CD4-positive, alpha-beta T cell treated with Interleukin-2 at 100 ng/mL for 4 hours (primary cell): ENCODE measurements around the gene TMEM53.
"Not testable (repeated sequence)": the region's sequence is repeated elsewhere in the genome, so short reads cannot be mapped to it uniquely, and the experiment has no call there.

ENCODE experiments used
- DNase-seq: peaks from one replicate; pipeline ENCODE4 v3.0.0-alpha.2; 2020; ENCODE audit warnings: low spot score

The TMEM53 gene

DNA sequence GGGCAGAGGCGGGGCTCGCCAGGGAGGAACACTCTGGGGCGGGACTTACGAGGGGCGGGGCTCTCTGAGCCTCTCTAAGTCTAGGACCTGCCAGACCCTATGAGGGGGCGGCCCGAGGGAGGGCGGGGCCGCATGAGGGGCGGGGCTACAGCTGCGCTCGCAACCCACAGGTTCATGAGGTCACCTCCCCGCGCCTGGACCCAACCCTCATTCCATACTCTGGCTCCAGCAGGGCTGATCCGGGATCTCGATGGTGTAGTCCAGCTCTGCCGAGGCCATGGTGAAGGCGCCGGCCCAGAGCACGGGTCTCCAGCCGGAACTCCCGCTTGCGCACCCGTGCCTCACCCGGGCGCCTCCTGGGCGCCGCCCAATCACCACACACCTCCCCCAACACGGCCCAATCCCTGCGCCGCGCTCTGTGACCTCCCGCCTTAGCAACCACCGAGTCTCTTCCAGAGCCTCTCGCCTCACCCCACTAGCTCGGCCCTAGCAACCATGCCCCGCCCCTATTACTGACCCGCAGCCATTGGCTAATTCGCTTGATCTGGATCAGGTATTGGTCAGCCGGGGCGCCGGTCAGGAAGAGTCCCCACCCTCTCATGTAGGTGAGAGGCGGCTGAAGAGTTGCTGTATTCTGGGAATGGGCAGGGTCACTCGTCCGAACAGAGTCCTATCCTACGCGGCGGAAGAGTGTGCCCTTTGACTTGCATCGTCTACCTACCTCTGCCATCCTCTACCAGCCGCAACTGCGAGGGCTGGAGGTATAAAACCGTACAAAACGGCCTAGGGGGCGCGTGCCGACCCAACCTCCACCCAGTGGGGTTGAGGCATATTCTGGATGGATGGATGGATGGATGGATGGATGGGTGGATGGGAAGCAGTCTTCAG lies at the start of gene TMEM53, which contains the start of gene ARMH1:
Gene TMEM53, minus strand, starts transcription at position 369 of the 888 bp plus-strand sequence. Its CDS starts 90 bp downstream, at position 279.
Gene ARMH1, plus strand, starts transcription at position 602 of the 888 bp plus-strand sequence. CDS start 14,984 bp downstream, outside the sequence.
- peak; percentile 99 for DNase-seq

DNA sequence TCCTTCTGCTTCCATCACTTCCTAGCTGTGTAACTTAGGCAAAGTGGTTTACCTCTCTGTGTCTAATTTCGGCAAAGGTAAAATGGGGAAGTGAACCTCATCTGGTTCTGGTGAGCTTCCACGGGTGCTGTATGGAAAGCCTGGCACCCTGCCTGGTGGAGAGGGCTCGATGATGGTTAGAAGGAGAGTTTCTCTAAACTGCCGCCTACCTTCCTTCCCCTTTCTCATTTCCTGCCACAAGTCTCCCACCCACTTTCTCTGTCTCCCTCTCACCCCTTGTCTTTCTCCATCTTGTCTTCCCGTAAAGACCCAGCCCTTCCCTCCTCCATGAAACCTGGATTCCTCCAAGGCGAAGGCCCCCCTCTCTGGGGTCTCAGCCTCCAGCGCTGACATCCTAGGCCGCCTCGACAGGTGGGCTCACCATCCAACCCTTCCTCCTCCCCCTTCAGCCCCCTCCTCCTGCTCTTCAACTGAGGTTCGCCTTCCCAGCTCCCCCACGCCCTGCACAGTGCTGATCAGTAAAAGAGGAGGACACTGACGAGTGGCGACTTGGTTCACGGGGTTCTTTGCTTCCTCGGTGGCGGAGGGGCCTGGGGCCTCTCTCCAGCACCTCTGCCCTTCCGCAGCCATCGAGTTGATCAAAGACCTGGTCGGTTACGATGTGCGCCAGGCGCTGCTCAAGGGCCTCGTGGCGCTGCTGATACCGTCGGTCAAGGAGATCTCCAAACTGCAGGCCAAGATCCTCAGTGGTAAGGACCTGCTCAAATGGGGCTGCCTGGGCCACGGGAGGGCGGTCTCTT lies 49.4 kb upstream of the TMEM53 start:
- DNase-seq = peak; percentile 18

DNA sequence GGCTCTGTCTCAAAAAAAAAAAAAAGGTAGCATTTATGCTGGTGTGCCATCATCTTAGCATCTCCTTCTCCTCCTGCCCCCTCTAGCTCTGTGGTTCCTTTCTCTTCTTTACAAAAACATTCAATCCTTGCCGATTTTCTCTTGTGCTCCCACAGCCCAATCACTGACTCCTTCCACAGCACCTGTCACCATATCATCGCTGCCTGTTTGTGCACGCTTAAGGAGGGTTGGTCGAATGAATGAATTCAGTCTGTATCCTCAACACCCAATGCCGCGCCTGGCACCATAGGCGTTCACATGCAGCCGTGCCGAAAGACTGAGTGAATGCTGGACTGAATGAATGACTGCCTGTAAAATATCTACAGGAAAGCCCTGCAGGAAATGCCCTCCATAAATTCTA lies 48.8 kb upstream of the TMEM53 start:
- no peak for DNase-seq

DNA sequence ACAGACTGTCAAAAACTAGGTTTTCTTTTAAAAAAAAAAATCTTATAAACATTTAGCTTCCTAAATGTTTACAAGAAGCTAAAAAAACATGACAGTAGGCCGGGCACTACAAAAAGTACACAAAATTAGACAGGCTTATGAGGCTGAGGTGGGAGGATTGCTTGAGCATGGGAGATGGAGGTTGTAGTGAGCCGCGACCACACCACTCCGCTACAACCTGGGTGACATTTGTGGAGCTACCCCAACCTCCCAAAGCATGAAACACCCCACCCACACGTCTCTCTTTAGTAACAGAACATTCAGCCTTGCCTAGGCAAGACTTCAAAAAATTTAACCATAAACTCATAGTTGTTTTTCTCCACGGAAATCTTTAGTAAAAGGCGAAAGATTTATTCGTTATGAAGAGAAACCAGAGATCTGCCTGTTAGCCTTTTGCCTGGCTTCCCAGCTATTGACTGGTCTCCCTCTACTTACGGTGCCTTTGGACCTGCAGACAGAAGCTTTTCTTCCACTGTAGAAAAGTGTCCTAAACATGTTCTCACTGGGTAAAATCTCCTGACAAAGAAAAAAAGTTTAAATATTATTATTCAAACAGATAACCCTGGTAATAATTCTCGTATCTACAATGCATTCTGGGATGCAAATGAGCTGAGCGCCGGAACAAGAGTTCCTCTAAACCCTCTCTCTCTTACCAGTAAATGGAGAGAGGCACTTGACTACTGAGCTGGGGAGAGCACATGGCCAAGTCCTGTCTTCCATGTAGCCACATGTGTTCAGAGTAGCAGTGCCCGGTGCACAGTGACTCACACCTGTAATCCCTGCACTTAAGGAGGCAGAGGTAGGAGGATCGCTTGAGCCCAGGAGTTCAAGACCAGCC lies 47.4 kb upstream of the TMEM53 start:
- DNase-seq = peak; percentile 80

DNA sequence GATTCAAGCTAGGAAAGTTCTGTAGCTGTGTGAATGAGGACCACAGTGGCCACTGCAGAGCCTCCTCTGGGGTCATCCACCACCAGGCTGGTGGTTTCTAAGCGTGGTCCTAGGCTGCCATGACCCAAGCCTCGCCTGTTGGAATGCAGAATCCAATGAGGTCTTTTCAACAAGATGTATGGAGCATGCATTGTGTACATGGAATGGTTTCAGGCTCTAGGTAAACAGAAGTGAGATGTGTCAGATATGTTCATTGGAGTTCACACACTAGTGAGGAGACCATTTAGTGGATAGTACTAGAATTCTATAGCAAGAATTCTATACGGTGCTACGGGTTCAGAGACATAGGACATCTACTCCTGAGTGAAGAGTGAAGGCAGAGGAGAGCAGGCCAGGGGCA lies 46.0 kb upstream of the TMEM53 start:
- no peak for DNase-seq

DNA sequence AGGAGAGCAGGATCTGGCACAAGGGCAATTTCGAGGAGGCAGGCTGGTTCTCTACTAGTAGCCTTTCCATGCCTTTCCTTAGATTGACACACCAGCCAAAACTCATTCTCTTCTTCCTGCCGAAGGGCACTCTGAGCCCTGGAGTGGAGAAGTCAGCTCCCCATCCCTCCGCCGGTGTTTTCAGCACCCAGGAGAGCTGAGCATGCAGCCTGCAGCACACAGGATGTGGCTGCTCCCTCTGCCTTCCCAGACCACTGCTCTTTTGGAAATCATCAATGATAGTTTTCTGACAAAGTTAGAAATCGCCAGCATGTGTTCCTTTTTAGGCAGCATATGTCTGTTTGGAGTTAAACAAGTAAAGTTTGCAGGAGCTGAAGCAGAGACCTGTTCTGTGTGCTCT lies 45.0 kb upstream of the TMEM53 start:
- no peak for DNase-seq

DNA sequence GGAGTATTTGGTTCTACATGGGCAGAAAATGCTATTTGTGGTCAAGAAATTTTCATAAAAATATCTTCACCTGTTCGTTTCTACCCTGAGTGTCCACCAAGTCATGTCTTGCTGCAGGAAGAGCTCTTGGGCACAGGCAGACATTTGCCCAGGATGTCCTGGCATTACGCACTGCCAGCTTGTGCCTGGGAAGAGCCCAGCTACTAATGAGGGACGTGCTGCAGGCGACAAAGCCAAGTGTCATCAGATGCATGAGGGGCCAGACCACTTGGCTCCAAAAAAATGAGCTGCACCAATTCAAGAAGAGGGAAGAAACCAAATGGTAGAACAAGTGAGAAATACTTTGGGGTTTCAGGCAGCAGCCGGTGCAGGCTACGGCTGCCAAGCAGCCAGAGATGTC lies 43.8 kb upstream of the TMEM53 start:
- no peak for DNase-seq

DNA sequence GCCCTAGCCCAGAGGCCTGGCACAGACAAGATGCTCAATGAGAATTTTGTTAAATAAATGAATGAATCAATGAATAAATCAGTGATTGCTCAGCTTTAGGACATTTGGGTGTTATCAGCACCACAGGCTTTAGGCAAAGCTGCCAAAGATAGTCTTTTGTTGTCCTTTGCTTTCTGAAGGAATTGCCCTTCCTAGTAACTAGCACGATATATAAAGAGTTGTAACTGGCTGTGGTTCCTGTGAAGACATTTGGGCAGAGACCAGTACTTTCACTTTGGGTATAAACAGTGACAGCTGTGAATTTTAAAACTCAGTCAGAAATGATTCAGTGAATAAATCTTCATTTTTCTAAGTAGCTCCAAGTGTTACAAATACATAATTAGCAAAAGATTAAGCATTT lies 43.4 kb upstream of the TMEM53 start:
- DNase-seq = no peak

DNA sequence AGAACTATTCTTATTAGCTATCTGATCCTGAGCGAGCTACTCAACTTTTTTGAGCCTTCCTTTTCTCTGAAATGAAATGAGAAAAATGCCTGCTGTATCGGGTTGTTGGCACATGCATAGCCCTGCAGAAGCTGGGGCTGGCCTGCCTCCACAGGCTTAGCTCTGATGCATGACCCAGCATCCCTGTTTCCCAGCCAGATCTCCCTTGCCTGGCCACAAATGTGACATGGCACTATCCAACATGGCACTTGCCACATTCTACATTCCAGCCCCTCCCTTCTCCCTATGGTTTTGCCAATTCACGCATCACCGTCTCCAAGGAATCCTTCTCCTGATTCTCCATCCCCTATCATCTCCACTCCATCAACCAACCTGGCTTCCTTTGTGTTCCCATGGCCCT lies 42.9 kb upstream of the TMEM53 start:
- no peak for DNase-seq

DNA sequence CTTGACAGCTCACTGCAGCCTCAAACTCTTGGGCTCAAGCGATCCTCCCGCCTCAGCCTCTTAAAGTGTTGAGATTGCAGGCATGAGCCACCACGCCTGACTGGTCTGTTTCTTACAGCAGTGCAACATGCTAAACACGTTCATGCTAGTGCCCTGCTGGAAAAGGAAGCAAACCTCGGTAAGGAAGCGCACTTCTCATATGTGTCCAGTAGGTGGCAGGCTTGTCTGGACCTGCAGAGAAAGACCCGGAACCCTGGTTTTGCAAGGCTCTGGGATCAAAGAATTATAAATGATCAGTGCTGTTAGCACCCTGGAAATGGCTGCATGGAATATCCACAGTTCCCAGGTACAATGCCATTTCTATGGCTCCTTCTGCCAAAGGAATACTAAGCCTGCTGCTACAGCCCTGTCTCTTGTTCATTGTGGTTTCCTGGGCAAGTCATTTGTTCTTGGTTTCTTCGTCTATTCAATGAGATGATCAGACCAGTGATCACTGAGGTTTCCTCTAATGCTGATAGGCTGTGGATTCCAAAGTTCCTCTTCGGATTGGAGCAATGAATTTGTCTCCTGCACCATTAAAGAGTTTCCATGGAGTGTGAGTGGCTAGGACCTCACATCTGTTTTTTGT lies 40.8 kb upstream of the TMEM53 start:
- peak; percentile 81 for DNase-seq

DNA sequence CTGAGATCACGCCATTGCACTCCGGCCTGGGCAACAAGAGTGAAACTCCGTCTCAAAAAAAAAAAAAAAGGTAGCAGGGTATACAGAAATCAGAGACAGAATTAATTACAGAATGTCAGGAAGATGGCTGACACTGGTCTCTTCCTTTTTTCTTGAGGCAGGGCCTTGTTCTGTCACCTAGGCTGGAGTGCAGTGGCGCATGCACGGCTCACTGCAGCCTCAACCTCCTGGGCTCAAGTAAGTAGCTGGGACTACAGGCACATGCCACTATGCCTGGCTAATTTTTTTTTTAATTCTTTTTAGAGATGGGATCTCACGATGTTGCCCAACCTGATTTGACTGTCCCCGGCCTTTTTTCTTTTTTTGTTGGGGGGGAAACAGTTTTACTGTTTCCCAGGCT lies 40.3 kb upstream of the TMEM53 start:
- no peak for DNase-seq

DNA sequence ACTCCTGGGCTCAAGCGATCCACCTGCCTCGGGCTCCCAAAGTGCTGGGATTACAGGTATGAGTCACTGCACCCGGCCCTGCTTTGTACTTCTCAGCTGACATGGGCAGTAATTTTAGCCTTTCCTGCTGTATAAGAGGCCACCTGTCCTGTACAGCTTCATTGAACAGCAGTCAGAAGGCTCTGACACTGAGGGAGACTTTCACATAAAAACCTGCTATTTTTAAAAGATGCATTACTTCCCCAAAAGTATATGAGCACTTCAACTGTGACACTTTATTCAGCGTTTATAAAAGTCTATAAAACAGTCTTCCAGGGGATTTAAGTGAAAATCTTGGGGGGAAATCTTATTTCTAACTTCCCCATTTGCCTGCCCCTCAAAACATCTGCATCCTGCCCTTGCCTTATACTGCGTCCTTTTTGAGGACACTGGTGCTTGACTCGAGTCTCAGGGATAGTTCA lies 39.1 kb upstream of the TMEM53 start:
- DNase-seq = no peak

DNA sequence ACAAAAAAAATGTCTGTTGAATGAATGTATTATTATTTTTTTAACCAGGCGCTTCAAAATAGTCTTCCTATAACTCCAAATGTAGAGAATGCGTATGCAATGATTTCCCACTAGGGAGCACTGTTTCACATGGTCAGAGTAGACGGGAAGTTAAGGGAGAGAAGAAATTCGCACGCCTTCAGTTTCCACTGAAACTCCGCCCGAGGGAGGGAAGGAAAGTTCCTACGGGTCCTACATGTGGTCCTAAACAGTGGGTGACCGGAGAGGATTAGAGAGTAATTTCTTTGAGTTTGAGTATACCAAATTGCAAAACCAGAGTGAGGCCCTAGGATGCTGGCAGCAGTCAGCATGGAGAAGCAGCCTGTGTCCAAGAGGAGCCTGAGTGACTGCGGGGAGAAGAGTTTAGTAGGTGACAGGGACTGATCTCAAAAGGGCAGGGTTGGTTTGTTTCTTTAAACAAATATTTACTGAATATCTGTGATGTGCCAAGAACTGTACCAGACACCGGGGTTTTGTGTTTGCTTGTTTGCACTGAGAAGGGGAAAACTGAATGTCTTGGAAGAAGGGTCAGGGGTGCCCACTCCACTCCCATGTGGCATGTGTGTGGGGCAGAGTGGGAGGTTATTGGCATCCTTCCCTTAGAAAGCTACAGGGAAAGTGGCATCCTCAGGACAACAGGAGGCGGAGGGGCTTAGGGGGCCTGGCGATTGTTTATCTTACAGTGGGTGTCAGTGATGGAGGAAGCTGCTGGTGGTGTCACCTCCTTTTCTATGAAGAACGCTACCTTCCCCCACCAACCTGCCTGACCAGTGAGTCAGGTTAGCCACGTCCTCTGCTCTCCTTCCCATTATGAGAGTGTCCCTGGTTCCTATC lies 33.9 kb upstream of the TMEM53 start:
- DNase-seq = peak; percentile 65

DNA sequence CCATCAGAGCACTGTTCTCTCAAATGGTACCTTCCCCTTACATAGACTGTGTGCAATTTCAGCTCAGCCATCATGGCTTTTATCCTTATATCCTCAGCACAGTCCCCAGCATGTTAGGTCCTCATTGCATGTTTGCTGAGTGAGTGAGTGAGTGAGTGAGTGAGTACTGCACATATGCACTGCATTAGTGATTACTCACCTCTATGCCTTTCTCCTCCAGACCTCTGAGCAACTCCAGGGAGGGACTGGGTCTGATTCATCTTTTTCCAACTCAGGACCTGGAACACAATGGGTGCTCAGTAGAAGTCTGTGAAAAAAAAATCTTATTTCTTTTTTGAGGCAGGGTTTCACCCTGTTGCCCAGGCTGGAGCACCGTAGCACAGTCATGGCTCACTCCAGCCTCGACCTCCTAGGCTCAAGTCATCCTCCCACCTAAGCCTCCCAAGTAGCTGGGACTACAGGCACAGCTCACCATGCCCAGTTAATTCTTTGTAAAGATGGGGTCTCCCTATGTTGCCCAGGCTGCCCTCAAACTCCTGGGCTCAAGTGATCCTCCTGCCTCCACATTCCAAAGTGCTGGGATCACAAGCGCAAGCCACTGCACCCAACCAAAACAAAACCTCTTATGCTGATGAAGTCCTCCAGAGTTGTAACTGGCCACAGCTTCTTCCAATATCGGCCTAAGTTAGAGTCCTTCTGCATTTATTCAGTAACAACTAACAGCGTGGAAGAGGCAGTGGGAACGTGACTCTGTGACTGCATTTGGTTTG lies 33.0 kb upstream of the TMEM53 start:
- no peak for DNase-seq

DNA sequence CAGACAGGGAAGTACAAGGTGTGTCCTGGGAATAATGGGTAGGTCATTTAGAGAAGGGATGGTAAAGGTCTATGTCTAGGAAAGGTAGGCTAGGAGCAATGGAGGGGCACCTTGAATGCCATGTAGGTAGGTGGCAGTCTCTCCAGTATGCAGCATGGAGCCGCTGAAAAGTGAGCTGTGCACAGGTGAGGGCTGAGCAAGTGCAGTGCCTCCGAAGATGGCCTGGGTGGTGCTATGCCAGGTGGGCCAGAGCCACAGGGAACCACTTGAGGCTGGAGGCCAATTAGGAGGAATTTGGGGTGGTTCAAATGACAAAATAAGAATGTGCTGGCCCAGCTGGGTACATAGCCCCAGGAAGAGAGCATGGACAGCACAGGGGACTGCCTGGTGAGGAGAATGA lies 31.7 kb upstream of the TMEM53 start:
- DNase-seq = no peak

DNA sequence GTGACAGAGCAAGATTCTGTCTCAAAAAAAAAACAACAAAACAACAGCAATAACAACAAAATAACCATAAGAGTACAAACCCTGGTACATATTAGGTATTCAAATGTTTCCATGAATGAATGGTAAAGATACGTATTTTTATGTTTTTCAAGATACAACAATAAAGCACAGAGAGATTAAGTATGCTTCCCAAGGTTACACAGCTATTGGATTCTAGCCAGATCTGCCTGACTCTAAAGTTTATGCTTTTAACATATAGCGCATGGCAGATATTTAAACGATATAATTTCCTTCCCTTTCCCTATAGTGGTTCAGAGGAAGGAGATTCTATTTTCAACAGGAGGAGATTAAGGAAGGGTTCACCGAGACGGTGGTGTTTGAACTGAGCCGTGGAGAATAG lies 31.2 kb upstream of the TMEM53 start:
- DNase-seq = no peak

DNA sequence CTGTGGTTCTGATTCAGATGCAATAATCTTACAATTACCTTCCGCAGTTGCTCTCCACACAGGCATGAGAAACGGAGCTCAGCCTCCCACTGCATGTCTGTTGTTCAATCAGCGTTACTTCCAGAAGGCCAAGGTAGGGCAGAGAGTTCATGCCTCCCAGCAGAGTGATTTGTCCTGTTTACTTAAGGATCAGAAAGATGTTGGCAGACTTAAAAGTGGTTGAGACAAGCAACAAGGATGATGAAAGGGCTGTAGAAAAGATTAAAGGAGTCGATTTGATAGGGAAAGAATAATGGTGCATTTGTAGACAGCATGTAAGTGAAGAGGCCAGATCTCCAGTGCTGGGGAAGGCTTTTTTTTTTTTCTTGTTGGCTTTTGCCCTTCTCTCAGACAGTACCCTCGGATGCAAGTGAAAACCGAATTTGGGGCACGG lies 26.9 kb upstream of the TMEM53 start:
- DNase-seq = no peak

DNA sequence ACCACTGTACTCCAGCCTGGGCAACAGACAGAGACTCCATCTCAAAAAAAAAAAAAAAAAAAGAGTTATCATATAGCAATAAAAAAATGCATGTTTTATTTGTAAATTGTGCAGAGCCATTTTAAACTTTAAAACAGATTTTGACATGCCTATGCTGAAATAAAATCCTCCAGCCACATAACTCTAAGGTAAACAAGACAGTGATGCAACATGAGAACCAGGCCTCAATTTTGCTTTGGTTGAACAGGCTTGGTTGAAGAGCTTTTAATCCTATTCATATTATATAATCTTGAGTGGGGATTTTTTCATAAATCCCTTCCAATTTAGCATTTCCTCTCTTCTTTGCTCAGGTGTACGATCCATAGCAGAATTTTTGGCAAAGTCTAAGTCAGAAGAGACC lies 26.3 kb upstream of the TMEM53 start:
- DNase-seq = no peak

DNA sequence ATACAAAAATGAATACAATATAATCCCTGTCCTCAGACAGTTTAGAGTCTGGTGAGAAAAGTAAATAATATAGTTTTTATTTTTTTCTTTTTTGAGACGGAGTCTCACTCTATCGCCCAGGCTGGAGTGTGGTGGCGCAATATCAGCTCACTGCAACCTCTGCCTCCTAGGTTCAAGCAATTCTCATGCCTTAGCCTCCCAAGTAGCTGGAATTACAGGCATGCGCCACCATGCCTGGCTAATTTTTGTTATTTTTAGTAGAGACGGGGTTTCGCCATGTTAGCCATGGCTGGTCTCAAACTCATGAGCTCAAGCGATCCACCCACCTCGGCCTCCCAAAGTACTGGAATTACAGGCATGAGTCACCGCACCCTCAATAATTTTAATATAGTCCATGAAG lies 25.1 kb upstream of the TMEM53 start:
- not testable (repeated sequence) for DNase-seq

DNA sequence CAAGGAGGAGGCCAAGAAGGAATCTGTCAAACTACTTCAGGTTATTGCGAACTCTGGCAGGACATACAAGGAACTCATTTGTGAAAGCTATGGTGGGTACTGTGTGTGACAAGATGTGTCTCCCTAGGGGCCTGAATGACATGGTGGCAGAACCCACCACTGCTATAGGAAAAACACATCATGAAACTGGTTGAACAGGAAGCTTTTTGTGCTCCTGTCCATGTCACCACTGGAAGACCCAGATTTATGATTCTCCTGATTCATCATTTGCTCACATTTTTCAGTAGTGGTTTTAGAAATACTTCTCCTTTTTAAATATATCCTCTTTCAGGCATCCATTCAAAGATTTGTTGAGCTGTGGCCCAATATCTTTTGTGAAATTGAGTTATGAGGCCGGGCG lies 23.9 kb upstream of the TMEM53 start:
- no peak for DNase-seq
